ENCODE results near the gene CAMSAP2. TPM values are rescaled to one million over a fixed set of nuclear protein-coding genes. Genes with fewer than 3 reads are reported as not detected.

CAMSAP2 gene
- total RNA-seq, 1 donor, result 50.3 TPM

DNA sequence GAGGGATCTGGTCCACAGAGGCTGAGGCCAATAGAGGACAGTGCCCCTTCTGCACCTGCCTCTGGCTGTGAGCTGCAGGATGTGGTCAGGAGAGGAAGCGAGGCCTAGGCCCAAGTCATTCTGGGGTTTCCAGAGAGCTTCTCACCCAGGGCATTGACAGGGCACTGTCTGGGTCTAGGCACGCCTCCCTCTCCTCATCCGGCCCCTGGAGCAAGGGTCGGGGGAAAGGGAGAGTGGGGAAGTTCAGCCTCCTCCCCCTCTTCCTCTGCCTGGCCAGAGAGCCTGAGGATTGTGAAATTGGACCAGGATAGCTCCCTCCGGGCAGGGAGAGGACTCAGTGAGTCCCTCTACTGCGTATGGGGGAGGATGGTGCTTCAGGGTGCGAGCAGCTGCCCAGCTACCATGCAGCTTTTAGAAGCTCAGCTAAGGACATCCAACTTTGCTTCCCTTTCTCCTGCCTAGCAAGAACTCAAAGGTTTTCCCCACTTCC lies 149.7 kb downstream of the CAMSAP2 start:
- no peak overlapping the region for H3K27ac ChIP-seq (ENCODE audit: low read depth, low read length)
- no peaks in the 10 kb centered on the region for H3K9me3 ChIP-seq (ENCODE audit: low read depth, low read length)
- no peak for DNase-seq (ENCODE audit: insufficient read length, low spot score, missing footprints)
- H3K79me2 ChIP-seq (ENCODE audit: insufficient read depth, low read length), result no peaks in the 10 kb centered on the region
- H2AFZ ChIP-seq (ENCODE audit: low read length), result no peak overlapping the region
- no peak overlapping the region for H3K4me2 ChIP-seq (ENCODE audit: insufficient read depth, low read length)
- H3K27me3 ChIP-seq (ENCODE audit: insufficient read depth, low read length), result peaks cover 46% of the 10 kb centered on the region
- H3K4me1 ChIP-seq (ENCODE audit: insufficient read depth, low read length), result no peaks in the 10 kb centered on the region
- H4K20me1 ChIP-seq (ENCODE audit: insufficient read depth, low read length), result no peaks in the 10 kb centered on the region
- H3K36me3 ChIP-seq (ENCODE audit: insufficient read depth, low read length), result no peaks in the 10 kb centered on the region
- no peak overlapping the region for H3K4me3 ChIP-seq (ENCODE audit: insufficient read depth, low read length)
- TF ChIP-seq, protein P1, sequence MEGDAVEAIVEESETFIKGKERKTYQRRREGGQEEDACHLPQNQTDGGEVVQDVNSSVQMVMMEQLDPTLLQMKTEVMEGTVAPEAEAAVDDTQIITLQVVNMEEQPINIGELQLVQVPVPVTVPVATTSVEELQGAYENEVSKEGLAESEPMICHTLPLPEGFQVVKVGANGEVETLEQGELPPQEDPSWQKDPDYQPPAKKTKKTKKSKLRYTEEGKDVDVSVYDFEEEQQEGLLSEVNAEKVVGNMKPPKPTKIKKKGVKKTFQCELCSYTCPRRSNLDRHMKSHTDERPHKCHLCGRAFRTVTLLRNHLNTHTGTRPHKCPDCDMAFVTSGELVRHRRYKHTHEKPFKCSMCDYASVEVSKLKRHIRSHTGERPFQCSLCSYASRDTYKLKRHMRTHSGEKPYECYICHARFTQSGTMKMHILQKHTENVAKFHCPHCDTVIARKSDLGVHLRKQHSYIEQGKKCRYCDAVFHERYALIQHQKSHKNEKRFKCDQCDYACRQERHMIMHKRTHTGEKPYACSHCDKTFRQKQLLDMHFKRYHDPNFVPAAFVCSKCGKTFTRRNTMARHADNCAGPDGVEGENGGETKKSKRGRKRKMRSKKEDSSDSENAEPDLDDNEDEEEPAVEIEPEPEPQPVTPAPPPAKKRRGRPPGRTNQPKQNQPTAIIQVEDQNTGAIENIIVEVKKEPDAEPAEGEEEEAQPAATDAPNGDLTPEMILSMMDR (IDR thresholded peaks at IDR 0.05; ENCODE audit: extremely low read depth, low read depth, low read length), result no peak

DNA sequence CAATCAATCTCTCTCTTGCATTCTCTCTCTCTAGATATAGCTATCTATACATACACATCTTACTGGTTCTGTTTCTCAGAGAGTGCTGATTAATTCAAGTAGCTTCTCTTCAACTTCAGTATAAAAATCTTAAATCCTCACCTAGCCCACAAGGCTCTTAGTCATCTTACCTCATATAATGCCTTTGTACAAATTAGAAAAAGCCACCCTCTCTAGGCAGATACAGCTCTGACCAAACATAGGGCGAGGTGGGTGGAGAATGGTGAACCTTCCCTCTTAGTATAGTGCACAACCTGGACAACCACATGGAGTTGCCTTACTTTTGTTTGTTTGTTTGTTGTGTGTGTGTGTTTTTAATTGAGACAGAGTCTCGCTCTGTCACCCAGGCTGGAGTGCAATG lies 150.9 kb downstream of the CAMSAP2 start:
- no peaks in the 10 kb centered on the region for H3K4me1 ChIP-seq (ENCODE audit: insufficient read depth, low read length)
- H3K79me2 ChIP-seq (ENCODE audit: insufficient read depth, low read length), result no peaks in the 10 kb centered on the region
- no peak overlapping the region for H3K27ac ChIP-seq (ENCODE audit: low read depth, low read length)
- no peaks in the 10 kb centered on the region for H4K20me1 ChIP-seq (ENCODE audit: insufficient read depth, low read length)
- no peak overlapping the region for H3K4me3 ChIP-seq (ENCODE audit: insufficient read depth, low read length)
- DNase-seq (ENCODE audit: insufficient read length, low spot score, missing footprints), result no peak
- TF ChIP-seq, protein P1 (IDR thresholded peaks at IDR 0.05; ENCODE audit: extremely low read depth, low read depth, low read length), result no peak
- H2AFZ ChIP-seq (ENCODE audit: low read length), result no peak overlapping the region
- no peaks in the 10 kb centered on the region for H3K36me3 ChIP-seq (ENCODE audit: insufficient read depth, low read length)
- no peak overlapping the region for H3K4me2 ChIP-seq (ENCODE audit: insufficient read depth, low read length)
- peaks cover 51% of the 10 kb centered on the region for H3K27me3 ChIP-seq (ENCODE audit: insufficient read depth, low read length)
- H3K9me3 ChIP-seq (ENCODE audit: low read depth, low read length), result no peaks in the 10 kb centered on the region

DNA sequence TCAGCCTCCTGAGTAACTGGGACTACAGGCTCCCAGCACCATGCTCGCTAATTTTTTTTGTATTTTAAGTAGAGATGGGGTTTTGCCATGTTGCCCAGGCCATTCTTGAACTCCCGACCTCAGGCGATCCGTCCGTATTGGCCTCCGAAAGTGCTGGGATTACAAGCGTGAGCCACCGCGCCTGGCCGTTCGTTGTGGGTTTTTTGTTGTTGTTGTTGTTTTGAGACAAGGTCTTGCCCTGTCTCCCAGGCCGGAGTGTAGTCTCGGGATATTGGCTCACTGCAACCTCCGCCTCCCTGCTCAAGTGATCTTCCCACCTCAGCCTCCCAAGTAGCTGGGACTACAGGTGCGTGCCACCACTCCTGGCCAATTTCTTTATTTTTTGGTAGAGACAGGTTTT lies 151.3 kb downstream of the CAMSAP2 start:
- no peaks in the 10 kb centered on the region for H3K79me2 ChIP-seq (ENCODE audit: insufficient read depth, low read length)
- H3K9me3 ChIP-seq (ENCODE audit: low read depth, low read length), result no peaks in the 10 kb centered on the region
- TF ChIP-seq, protein P1 (IDR thresholded peaks at IDR 0.05; ENCODE audit: extremely low read depth, low read depth, low read length), result no peak
- no peaks in the 10 kb centered on the region for H3K36me3 ChIP-seq (ENCODE audit: insufficient read depth, low read length)
- H3K27me3 ChIP-seq (ENCODE audit: insufficient read depth, low read length), result peaks cover 51% of the 10 kb centered on the region
- no peaks in the 10 kb centered on the region for H4K20me1 ChIP-seq (ENCODE audit: insufficient read depth, low read length)
- H3K4me3 ChIP-seq (ENCODE audit: insufficient read depth, low read length), result no peak overlapping the region
- H2AFZ ChIP-seq (ENCODE audit: low read length), result no peak overlapping the region
- DNase-seq (ENCODE audit: insufficient read length, low spot score, missing footprints), result no peak
- H3K27ac ChIP-seq (ENCODE audit: low read depth, low read length), result no peak overlapping the region
- H3K4me1 ChIP-seq (ENCODE audit: insufficient read depth, low read length), result no peaks in the 10 kb centered on the region
- no peak overlapping the region for H3K4me2 ChIP-seq (ENCODE audit: insufficient read depth, low read length)

DNA sequence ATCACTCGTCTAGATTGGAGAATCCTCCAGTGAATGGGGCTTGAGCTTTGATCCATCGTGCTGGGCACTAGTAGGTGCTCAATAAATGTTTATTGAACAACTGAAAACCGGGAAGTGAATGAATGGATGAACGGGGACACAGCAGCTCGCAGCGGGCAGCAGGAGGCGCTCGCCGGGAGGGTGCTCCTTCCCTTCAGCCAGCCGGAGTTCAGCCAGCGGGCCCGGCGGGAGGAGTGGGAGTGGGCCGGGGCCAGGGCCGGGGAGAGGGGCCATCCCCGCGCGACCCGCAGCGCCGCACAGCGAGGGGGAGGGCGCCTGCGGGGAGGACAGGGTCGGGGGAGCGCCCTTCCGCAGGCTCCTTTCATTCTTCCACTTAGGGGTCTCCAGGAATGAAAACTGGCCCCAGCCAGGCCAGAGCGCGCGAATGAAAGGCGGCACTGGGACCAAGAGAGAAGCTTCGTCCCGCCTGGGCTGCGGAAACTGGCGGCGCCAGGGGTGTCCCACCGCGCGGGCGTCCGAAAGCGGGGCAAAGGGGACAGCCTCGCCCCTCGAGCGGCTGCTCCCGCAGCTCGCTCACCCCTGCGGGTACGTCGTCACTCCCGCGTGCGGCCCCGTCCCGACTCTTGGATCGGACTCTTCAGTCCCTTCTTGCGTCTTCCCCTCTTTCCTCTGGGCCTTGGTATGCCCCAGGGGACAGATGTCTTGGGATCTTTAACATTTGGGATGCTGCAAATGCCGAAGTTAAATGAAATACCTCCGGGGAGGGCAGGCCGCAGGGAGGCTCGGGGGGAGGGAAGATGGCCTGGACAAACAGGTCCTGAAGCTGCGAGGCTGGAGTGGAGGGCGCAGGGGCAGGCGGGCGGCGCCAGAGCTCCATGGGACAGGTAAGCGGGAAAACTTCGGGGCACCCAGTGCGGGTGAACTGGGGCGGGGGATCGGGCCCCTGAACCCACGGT lies 152.4 kb downstream of the CAMSAP2 start:
- TF ChIP-seq, protein P1 (IDR thresholded peaks at IDR 0.05; ENCODE audit: extremely low read depth, low read depth, low read length), result peak; percentile 44
- peaks cover 51% of the 10 kb centered on the region for H3K27me3 ChIP-seq (ENCODE audit: insufficient read depth, low read length)
- H3K79me2 ChIP-seq (ENCODE audit: insufficient read depth, low read length), result no peaks in the 10 kb centered on the region
- DNase-seq (ENCODE audit: insufficient read length, low spot score, missing footprints), result peak; percentile 94
- H3K27ac ChIP-seq (ENCODE audit: low read depth, low read length), result no peak overlapping the region
- H3K36me3 ChIP-seq (ENCODE audit: insufficient read depth, low read length), result no peaks in the 10 kb centered on the region
- peak overlapping the region; percentile 68 for H3K4me3 ChIP-seq (ENCODE audit: insufficient read depth, low read length)
- H3K9me3 ChIP-seq (ENCODE audit: low read depth, low read length), result no peaks in the 10 kb centered on the region
- peak overlapping the region; percentile 85 for H2AFZ ChIP-seq (ENCODE audit: low read length)
- H4K20me1 ChIP-seq (ENCODE audit: insufficient read depth, low read length), result no peaks in the 10 kb centered on the region
- H3K4me1 ChIP-seq (ENCODE audit: insufficient read depth, low read length), result no peaks in the 10 kb centered on the region
- peak overlapping the region; percentile 85 for H3K4me2 ChIP-seq (ENCODE audit: insufficient read depth, low read length)

All from osteoblast (primary cell).